Right lobe of liver (tissue), 6 donors: Measurements from ENCODE around the gene WDFY4. TPM values are rescaled to one million over a fixed set of nuclear protein-coding genes. Genes with fewer than 3 reads are reported as not detected.

ENCODE experiments used
- ATAC-seq, 4 donors: fragments of 200-7000 bp; cut with Tn5 transposase; one replicate each; pipeline ENCODE4 v1.9.1; 2020; ENCODE audit warnings: mild to moderate bottlenecking in 4 of 4, moderate library complexity in 4 of 4
- DNase-seq, 3 donors: peaks; one replicate each; pipeline ENCODE4 v3.0.0-alpha.2; 2020
- H3K27ac ChIP-seq, 3 donors: fragments of 200-600 bp; one replicate each; pipeline ENCODE4 v1.8.0; 2022
- H3K27me3 ChIP-seq, 2 donors: fragments of 200-600 bp; one replicate each; pipeline ENCODE4 v1.8.0; 2022
- H3K36me3 ChIP-seq, 4 donors: fragments of 200-600 bp; sonication (generic) in 1 of 4; one replicate each; pipeline versions ENCODE4 v1.5.1 to v1.8.0; 2017 to 2022; ENCODE audit warnings: control low read depth in 1 of 4
- H3K4me1 ChIP-seq, 4 donors: fragments of 200-600 bp; sonication (generic) in 1 of 4; one replicate each; pipeline versions ENCODE4 v1.5.1 to v1.8.0; 2017 to 2022; ENCODE audit warnings: control low read depth in 1 of 4
- H3K4me3 ChIP-seq, 3 donors: fragments of 200-600 bp; one replicate each; pipeline ENCODE4 v1.8.0; 2022
- H3K9me3 ChIP-seq, 4 donors: fragments of 200-600 bp; sonication (generic) in 1 of 4; one replicate each; pipeline versions ENCODE4 v1.5.1 to v1.8.0; 2017 to 2022; ENCODE audit warnings: control low read depth in 1 of 4
- POLR2A ChIP-seq: fragments of 450-650 bp; IDR thresholded peaks from one replicate; pipeline ENCODE4 v1.6.1; 2017; ENCODE audit warnings: antibody characterized with exemption, mild to moderate bottlenecking
- WGBS: methylation state at CpG from one replicate; pipeline ENCODE4 v1.1.6; 2018; ENCODE audit warnings: low coverage, low lambda C conversion rate; ENCODE audit not compliant: insufficient coverage; ENCODE audit errors: missing lambda C conversion rate; 5-methylcytosine and 5-hydroxymethylcytosine counted together
- intact Hi-C, 2 donors: fragments of 100-400 bp; cut with DNase I; formaldehyde crosslinking; loops; one replicate each; pipeline versions ENCODE4 v1.11.2 to v1.14.1; 2022
- total RNA-seq, 6 experiments: library from RNA; depleted of rRNA in 2 of 6; stranded (reverse); fragments of >200 nt in 2 of 6; fragmentation: NEBNext Ultra II Directional in 3 of 6; extraction: Animal tissue kit (Norgen Biotek cat#: 25700) in 3 of 6; gene quantifications; one replicate each; pipeline versions ENCODE4 v1.1.0 to v1.2.4, GENCODE V29; 2016 to 2023
- TF ChIP-seq, protein P1 (sequence below), 4 donors: fragments of 200-600 bp in 3 of 4; fragments of 450-650 bp in 1 of 4; IDR thresholded peaks; one replicate each; pipeline versions ENCODE4 v1.5.1 to v1.8.0; 2016 to 2022; ENCODE audit warnings: antibody characterized with exemption in 4 of 4, mild to moderate bottlenecking in 2 of 4
- donor health status: DM: no; HTN: yes; CAD: no.
- donor health status: DM: no; HTN: no; CAD: no.
- donor health status: DM: no; HTN: no; CAD: no.
- donor health status: DM: no; HTN: yes; CAD: no.
- donor health status: DM: no; HTN: yes; CAD: no.

WDFY4 gene
- total RNA-seq, 6 experiments from 2014 or later, result 1.4 to 4.1 (median 1.9) TPM

DNA sequence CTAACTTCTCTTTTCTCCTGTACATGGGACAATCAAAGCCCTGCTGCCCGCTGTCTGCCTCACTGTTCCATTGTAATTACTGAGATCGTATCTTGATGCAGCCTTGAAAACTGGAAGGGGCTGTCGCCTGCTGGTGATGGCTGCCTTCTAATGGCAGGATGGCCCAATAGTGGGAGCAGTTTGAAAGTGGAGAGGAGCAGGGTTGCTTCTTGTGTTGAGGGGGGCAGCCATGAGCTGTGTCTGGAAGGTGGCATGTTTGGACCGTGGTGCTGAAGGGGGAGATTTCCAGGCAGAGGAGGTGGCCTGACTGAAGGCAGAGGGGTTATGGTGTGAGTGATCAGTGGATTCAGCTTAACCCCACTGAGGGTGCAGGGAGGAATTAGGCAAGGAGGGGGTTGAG is 8.1 kb downstream of the WDFY4 start:
- TF ChIP-seq, protein P1, sequence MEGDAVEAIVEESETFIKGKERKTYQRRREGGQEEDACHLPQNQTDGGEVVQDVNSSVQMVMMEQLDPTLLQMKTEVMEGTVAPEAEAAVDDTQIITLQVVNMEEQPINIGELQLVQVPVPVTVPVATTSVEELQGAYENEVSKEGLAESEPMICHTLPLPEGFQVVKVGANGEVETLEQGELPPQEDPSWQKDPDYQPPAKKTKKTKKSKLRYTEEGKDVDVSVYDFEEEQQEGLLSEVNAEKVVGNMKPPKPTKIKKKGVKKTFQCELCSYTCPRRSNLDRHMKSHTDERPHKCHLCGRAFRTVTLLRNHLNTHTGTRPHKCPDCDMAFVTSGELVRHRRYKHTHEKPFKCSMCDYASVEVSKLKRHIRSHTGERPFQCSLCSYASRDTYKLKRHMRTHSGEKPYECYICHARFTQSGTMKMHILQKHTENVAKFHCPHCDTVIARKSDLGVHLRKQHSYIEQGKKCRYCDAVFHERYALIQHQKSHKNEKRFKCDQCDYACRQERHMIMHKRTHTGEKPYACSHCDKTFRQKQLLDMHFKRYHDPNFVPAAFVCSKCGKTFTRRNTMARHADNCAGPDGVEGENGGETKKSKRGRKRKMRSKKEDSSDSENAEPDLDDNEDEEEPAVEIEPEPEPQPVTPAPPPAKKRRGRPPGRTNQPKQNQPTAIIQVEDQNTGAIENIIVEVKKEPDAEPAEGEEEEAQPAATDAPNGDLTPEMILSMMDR (IDR thresholded peaks at IDR 0.05), result no peak
- TF ChIP-seq POLR2A, result no peak
- DNase-seq (no peak), ATAC-seq (no peak)
- WGBS, result 63% methylated on average over 2 of the region's 4 CpGs
- H3K27ac ChIP-seq, result no peak overlapping the region
- no peaks in the 10 kb centered on the region for H3K4me1 ChIP-seq
- H3K27me3 ChIP-seq, result no peaks in the 10 kb centered on the region
- no peak overlapping the region for H3K4me3 ChIP-seq
- no peaks in the 10 kb centered on the region for H3K9me3 ChIP-seq
- intact Hi-C loops, result no loop called here
- no peaks in the 10 kb centered on the region for H3K36me3 ChIP-seq

DNA sequence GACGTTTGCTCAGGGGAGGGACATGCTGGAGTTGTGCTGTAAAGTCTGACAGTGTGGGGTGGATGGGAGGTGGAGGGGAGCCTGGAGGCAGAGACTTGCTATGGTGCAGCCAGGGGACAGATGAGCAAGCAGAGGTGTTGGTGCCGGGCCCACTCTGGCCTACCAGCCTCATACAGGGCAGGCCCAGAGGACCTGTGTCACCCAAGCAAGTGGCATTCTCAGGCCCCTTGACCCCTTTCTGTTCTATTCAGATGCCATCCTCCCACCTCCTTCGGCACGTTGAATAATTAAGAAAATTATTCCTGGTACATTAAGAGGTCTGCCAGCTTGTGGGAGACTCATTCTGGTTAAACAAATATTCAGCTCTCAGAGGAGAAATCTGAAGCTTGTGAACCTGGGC is 8.5 kb downstream of the WDFY4 start:
- H3K4me3 ChIP-seq, result no peak overlapping the region
- intact Hi-C loops, result no loop called here
- H3K27me3 ChIP-seq, result no peaks in the 10 kb centered on the region
- no peak for DNase-seq
- no peak overlapping the region for H3K27ac ChIP-seq
- TF ChIP-seq, protein P1 (IDR thresholded peaks at IDR 0.05), result no peak
- TF ChIP-seq POLR2A, result no peak
- no peaks in the 10 kb centered on the region for H3K36me3 ChIP-seq
- no peak for ATAC-seq
- H3K4me1 ChIP-seq, result no peaks in the 10 kb centered on the region
- WGBS, result 79% methylated on average over 3 of the region's 4 CpGs
- no peaks in the 10 kb centered on the region for H3K9me3 ChIP-seq

DNA sequence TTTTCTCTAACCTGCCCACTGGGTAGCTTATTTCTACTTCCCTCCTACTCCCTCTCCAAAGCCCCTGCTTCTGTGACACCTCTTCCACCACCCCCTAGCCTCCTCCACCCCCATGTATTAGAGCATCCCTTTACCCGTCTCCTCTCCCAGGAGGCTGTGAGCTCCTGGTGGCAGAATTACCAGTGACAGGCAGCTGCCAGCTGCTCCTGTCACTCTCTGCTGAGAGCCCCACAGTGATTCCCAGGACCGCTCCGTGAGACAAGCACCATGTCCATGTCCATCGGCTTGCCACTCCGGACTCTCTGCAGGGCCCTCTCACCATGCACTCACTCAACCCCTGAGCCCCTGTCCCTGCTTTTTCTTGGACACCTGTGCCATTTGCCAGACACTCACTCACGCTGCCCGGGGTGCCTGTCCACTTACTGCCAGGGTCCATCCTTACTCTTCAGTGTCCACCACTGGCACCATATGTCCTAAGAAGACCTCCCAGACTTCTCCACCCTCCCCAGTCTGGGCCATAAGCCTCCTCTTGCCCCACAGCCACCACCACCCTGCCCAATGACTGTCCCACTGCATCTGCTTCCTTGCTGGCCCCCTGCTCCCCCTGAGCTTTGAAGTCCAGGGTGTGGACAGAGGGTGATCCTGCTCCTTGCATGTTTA is 9.8 kb downstream of the WDFY4 start:
- no peak for TF ChIP-seq POLR2A
- TF ChIP-seq, protein P1 (IDR thresholded peaks at IDR 0.05), result no peak
- intact Hi-C loops, result no loop called here
- 80% methylated on average over 5 of the region's 7 CpGs for WGBS
- Histone ChIP-seq H3K27ac (no peak overlapping the region), H3K9me3 (no peaks in the 10 kb centered on the region), H3K27me3 (no peaks in the 10 kb centered on the region), H3K4me3 (no peak overlapping the region), H3K4me1 (no peaks in the 10 kb centered on the region), H3K36me3 (no peaks in the 10 kb centered on the region)
- DNase-seq, result no peak
- ATAC-seq, result no peak

DNA sequence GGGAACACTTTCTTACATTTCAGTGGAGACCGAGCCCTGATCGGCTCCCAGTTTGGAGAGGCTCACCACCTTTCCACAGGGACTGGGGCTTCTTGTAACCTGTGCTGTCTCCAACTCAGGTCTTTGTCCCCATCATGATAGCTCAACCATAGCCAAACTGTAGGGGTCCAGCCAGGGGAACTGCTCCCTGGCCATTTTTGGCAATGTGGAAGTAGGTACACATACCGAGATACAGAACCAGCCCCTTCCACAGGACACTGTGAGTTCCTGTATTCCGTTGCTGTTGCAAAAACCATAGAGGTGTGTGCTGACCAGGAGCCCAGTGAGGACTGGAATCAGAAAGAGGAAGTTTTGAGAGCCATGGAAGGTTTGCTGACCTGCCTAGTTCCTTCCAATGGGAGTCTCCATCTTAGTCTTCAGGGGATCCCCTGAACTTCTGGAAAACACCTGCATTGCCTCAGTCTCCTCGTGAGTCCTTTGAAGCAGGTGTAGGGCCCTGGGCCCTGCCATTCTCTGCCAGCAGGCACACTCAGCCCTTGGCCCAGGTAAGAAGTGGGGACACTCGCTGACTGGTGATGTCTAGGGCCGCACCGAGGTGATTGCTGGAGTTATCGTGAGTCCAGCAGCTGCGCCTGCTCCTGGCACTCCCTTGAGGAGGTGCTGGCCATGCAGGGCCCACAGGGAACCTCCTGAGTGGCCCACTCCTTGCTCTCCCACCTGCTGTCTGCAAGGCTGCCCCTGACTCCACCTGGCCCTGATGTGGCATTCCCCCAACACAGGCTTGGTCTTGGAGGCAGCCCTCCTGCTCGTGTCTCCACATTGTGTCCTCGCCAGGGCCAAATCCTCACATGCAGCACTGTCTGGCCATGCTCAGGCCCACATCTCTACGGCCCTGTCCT is 11.2 kb downstream of the WDFY4 start:
- intact Hi-C loops, result no loop called here
- Histone ChIP-seq H3K27me3 (no peaks in the 10 kb centered on the region), H3K27ac (no peak overlapping the region), H3K4me1 (no peaks in the 10 kb centered on the region), H3K4me3 (no peak overlapping the region), H3K36me3 (no peaks in the 10 kb centered on the region), H3K9me3 (no peaks in the 10 kb centered on the region)
- no peak for TF ChIP-seq POLR2A
- TF ChIP-seq, protein P1 (IDR thresholded peaks at IDR 0.05), result no peak
- WGBS, result 74% methylated on average over 7 of the region's 13 CpGs
- ATAC-seq, result no peak
- DNase-seq, result no peak
